DMS53 treated with DMSO at 0.1 percent for 48 hours (cell line): ENCODE data around the gene EEF1A1.
"Not testable (repeated sequence)": the region's sequence is repeated elsewhere in the genome, so short reads cannot be mapped to it uniquely, and the experiment has no call there.

Experiments used
- DNase-seq: peaks from one replicate; lab custom pipeline; 2025; ENCODE audit not compliant: unreplicated experiment; lab: John Stamatoyannopoulos, UW

Gene EEF1A1

DNA sequence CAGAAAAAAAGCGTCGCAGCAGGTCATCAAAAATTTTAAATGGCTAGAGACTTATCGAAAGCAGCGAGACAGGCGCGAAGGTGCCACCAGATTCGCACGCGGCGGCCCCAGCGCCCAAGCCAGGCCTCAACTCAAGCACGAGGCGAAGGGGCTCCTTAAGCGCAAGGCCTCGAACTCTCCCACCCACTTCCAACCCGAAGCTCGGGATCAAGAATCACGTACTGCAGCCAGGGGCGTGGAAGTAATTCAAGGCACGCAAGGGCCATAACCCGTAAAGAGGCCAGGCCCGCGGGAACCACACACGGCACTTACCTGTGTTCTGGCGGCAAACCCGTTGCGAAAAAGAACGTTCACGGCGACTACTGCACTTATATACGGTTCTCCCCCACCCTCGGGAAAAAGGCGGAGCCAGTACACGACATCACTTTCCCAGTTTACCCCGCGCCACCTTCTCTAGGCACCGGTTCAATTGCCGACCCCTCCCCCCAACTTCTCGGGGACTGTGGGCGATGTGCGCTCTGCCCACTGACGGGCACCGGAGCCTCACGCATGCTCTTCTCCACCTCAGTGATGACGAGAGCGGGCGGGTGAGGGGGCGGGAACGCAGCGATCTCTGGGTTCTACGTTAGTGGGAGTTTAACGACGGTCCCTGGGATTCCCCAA, at the start of gene EEF1A1:
Gene EEF1A1, minus strand, starts transcription at position 345 of the 663 bp plus-strand sequence. CDS start 1,006 bp downstream, outside the sequence.
- peak; percentile 99 for DNase-seq

DNA sequence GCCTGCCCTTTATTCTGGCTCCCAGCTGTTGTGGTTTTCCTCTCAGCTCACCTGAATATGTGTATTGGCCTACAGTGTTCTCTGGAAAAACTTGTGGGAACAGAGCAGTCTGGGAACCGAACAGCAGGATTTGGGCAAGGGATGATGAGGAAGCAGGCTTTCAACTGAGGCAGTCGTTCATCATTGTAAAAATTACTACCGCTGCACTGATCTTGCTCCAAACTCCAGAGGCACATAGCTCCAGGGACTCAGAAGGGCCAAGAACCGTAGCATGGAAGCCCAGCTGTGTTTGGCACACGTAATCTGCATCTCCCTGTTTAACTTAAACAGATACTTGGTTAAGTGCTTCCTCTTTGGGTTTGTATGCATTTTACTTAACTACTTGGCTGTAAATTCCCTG, 48.3 kb upstream of the EEF1A1 start:
- no peak for DNase-seq

DNA sequence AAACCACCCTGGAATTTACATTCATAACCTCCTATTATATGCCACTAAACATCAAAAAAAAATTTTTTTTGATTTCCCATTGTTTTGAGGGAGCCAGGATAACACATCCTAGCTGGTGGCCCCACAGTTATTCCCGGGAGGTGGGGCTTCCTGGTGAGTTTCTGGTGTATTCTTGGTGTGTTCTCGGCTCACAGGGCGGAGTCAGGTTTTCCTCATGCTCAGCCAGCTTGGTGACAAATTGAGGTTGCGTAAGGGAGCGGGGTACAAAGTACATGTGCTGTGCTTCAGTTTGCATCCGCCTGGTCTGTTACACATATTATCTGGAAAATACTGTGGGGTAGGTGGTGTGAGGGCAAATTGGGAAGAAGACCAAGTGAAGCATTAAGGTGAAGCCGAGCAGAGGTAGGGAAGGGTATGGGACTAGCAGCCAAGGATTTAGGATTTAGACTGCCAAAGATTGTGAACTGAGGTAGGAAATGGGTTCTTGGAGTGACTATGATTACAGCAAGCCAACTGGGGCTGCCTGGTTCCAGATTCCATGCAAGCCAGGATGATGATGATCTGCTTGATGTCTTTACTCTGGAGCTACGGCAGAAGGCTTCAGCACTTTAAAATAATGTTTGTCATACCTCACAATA, 46.2 kb upstream of the EEF1A1 start:
- DNase-seq, result no peak

DNA sequence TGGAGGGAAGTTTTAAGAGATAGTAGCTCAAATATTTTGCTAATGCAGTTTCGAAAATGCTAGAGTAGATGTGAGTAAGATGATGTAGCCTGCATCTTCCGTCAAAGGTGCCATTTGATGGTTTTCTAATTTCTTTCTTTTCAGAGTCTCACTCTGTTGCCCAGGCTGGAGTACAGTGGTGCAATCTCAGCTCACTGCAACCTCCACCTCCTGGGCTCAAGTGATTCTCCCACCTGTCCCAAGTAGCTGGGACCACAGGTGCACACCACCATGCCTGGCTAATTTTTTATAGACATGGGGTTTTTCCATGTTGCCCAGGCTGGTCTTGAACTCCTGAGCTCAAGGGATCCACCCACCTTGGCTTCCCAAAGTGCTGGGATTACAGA, 45.6 kb upstream of the EEF1A1 start:
- DNase-seq, result not testable (repeated sequence)

DNA sequence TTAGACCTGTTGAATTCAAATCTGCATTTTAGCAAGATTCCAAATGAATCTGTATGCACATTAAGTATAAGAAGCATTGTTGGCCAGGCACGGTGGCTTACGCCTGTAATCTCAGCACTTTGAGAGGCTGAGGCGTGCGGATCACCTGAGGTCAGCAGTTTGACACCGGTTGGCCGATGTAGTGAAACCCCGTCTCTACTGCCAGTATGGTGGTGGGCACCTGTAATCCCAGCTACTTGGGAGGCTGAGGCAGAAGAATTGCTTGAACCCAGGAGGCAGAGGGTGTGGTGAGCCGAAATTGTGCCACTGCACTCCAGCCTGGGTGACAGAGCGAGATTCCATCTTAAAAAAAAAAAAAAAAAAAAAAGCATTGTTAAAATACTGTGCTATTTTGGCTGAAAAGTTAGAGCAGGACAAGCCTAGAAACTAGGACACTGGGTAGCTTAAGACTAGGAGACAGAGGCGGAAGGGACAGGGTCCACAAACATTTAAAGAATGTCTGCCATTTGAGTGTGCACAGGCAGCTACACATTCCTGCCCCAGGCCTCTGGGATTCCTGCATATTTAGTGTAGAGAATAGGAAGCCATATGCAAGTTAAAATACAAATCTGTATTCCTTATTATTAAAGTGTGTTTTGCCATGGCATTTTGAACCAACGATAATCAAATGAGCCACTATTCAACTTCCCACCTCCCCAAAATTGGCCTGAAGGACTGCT, 45.1 kb upstream of the EEF1A1 start:
- DNase-seq, result no peak

DNA sequence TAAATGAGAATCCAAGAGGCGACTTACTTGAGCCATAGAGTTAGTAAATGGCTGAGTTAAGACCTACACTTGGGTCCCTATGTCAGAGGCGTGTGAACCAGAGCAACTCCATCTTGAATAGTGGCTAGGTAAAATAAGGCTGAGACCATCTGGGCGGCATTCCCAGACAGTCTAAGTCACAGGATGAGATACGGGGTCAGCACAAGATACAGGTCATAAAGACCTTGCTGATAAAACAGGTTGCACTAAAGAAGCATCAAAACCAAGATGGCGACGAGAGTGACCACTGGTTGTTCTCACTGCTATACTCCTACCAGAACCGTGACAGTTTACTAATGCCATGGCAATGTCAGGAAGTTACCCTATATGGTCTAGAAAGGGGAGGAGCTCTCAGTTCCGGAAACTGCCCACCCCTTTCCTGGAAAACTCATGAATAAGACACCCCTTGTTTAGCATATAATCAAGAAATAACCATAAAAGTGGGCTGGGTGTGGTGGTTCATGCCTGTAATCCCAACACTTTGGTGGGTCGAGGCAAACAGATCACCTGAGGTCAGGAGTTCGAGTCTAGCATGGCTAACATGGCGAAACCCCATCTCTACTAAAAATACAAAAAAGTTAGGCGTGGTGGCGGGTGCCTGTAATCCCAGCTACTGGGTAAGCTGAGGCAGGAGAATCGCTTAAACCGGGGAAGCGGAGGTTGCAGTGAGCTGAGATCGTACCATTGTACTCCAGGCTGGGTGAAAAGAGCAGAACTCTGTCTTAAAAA, 43.9 kb upstream of the EEF1A1 start:
- DNase-seq, result no peak

DNA sequence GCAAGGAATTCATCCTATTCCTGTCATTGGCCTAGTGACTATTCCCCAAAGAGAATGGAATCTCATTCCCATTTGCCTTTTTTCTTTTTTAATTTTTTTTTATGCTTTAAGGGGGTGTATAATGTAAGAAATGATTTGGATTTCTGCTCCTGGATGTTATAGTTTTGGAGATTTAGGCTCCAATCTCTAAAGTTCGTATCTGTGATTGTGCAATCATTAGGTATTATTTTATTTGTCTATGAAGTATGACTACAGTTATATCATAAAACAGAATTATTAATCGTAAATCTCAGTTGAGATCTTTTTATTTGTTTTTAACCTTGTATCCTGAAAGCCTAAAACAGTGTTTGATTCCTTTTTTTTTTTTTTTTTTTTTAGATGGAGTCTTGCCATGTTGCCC, 41.7 kb upstream of the EEF1A1 start:
- DNase-seq, result no peak

DNA sequence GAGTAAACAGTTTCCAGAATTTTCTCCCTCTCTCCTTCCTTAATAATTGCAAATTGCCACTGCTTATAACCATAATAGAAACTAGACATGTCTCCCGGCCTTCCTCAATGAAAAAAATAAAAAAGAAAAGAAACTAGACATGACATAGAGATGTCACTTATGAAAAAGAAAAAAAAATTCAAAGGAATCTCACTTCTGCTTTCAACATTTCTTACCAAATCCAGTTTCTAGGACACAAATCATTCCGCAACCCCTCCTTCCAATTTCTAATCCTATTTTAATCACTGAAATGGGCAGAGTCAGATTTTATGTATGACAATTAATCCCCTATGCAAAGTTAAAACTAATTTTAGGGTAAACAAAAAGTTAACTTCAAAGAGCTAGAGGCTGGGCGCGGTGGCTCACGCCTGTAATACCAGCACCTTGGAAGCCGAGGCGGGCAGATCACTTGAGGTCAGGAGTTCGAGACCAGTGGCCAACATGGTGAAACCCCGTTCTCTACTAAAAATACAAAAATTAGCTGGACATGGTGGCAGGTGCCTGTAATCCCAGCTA, 40.1 kb upstream of the EEF1A1 start:
- DNase-seq, result no peak

DNA sequence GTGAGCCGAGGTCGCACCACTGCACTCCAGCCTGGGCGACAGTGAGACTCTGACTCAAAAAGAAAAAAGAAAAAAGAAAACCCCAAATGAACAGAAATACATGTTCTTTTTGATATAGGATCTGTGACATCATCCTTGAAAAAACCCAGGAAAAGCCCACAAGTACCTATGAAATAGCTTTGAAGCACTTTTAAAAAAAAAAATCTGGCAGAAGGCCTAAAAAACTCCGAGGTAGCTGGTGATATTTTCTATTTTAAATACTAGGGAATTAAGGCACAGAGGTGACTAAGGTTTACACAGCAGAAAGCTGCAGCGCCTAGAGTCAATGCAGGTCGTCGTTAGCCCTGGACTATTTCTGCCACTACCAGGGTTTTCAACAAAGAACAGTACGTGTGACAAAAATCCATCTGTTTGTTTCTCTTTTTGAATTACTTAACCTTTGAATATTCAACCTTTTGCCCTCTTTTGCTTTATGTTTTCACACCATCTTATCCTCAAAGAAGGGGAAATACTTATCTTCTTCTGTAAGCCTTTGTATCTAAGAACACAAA, 39.4 kb upstream of the EEF1A1 start:
- peak; percentile 25 for DNase-seq

DNA sequence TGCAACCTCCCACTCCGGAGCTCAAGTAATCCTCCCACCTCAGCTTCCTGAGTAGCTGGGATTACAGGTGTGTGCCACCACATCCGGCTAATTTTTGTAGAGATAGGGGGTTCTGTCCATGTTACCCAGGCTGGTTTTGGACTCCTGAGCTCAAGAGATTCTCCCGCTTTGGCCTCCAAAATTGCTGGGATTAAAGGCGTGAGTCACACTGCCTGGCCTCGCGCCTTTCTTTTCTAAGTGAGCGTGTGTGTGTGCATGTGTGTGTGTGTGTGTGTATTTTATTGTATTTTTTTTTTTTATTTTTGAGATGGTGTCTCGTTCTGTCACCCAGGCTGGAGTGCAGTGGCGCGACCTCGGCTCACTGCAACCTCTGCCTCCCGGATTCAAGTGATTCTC, 38.6 kb upstream of the EEF1A1 start:
- not testable (repeated sequence) for DNase-seq

DNA sequence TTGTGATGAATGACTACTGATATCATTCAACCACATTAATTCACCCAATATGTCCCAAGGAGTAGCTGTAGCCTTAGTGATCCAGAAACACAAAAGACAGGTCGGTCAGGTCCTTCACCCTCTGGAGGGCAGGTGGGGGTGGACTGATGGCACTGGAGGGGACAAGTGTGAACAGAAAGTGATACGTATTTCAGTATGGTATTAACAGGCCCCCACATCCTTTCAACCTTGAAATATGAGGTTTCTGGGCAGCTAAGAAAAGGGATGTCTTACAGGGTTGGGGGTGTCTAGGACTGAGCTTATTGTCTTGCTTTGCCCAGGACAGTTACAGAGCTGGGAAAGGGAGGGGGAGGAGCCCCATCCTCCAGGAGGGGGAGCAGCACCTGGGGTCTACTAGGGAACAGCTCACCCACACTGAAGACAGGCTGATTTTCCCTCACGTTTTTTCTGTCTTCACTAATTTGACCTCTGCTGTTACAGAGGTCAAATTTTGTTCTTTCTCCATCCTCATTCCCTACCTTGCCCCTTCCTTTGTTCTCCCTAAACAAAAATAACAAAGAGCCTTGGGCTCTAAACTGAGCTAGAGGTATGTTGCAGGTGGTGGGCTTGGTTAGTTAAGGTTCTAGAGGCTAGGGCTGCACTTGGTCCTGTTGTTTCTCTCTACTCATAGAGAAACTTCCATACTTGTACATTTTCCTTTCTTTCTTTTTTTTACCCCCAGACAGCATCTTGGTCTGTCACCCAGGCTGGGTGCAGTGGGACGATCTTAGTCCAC, 38.0 kb upstream of the EEF1A1 start:
- DNase-seq, result no peak

DNA sequence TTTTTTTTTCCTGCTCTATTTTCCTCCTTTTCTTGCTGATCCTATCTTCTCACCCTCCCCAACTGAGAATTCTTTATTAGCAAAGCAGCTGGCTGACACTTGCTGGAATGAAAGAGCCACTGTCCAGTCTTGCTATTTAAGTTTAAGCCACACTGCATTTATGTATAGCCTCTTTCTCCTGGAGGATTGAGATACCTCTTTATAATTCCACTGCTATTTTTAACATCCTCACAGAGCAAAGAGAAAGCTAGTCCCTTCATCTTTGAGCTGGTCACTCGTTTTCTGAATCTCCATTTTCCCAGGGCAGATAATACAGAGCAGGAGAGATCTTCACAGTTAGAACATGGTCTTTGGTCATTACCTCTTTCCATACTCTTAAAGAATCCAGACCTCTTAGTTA, 36.0 kb upstream of the EEF1A1 start:
- no peak for DNase-seq

DNA sequence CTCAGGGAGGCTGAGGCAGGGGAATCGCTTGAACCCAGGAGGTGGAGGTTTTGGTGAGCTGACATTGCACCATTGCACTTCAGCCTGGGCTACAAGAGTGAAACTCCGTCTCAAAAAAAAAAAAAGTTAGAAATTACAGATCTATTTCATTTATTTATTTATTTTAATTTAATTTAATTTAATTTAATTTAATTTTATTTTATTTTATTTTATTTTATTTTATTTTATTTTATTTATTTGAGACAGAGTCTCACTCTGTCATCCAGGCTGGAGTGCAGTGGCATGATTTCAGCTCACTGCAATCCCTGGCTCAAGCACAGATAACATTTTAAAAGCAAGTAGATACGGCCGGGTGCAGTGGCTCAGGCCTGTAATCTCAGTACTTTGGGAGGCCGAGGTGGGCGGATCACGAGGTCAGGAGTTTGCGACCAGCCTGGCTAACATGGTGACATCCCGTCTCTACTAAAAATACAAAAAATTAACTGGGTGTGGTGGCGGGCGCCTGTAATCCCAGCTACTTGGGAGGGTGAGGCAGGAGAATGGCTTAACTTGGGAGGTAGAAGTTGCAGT, 34.6 kb upstream of the EEF1A1 start:
- DNase-seq, result not testable (repeated sequence)

DNA sequence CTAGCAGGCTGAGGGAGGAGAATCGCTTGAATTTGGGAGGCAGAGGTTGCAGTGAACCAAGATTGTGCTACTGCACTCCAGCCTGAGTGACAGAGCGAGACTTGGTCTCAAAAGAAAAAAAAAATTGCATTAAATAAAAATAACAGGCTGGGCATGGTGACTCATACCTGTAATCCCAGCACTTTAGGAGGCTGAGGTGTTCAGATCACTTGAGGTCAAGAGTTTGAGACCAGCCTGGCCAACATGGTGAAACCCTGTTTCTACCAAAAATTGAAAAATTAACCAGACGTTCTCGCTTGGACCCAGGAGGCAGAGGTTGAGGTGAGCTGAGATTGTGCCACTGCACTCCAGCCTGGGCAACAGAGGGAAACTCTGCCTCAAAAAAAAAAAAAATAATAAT, 30.3 kb upstream of the EEF1A1 start:
- not testable (repeated sequence) for DNase-seq

DNA sequence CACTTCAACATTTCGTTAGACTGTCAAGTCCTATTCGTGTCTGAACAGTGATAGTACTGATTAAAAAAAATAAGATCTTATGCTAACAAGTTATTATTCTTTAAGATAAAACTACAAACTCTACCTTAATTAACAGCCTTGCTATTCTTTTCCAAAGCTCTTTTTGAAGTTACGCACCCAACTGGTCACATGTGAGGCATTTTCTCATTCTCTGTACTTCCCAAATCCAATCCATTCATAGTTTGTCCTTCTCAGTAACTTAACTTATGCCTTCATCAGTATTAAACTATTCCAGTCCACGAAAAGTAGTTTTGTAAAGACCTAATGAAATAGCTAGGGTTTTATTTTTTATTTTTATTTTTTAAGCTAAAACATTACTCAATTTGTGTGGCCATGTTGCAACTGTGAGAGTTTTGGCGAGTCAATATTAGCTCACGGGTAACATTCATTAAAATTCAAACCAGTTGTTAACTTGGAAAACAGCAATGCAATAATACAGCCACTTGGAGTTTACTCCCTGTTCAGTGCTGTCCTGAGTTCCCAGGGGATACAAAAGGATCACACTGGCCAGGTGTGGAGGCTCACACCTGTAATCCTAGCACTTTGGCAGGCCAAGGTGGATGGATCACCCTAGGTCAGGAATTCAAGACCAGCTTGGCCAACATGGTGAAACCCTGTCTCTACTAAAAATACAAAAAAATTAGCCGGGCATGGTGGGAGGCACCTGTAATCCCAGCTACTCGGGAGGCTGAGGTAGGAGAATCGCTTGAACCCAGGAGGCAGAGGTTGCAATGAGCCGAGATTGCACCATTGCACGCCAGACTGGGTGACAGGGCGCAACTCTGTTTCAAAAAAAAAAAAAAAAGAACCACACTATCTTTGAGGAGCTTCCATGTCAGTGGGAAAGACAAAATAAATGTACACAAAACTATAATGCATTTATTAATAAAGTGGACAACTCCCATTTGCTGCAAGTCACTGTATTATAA, 27.9 kb upstream of the EEF1A1 start:
- no peak for DNase-seq

DNA sequence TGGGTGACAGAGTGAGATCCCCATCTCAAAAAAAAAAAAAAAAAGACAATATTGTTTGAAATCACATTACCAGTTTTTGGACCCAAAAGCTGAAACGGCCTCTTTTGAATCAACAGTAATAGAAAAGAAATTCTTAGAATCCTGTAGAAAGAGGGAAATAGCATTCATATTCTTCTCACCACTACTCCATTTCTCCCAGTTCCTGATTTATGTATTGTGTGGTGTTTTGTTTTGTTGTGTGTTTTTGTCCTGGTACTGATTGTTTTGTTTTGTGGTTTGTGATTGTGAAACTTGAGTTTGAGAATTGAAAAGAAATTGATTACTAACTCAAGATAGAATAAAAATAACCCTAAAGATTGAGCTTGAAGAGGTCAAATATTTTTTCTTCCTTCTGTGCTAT, 26.2 kb upstream of the EEF1A1 start:
- no peak for DNase-seq

DNA sequence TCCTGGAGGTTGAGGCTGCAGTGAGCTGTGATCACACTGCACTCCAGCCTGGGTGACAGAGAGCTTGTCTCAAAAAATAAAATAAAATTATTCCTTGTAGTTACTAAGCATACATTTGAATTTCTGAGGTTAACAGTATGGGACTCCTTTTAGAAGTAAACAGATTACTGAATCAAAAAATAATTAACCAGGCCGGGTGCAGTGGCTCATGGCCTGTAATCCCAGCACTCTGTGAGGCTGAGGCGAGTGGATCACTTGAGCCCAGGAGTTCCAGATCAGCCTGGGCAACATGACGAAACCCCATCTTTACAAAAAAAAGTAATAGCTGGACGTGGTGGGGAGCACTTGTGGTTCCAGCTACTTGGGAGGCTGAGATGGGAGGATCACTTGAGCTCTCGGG, 22.1 kb upstream of the EEF1A1 start:
- DNase-seq, result no peak

DNA sequence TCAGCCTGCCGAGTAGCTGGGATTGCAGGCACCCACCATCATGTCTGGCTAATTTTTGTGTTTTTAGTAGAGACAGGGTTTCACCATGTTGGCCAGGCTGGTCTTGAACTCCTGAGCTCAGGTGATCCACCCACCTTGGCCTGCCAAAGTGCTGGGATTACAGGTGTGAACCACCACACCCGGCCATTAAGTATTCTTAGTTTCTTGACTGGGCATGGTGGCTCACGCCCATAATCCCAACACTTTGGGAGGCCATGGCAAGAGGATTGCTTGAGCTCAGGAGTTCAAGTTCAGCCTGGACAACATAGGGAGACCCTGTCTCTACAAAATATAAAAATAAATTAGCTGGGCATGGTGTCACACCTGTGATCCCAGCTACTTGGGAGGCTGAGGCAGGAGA, 21.6 kb upstream of the EEF1A1 start:
- DNase-seq, result not testable (repeated sequence)
